ENCODE data around the gene FSD2.
A peak's percentile ranks its signal among the peaks of the same experiment; 100 is the strongest.

The FSD2 gene

DNA sequence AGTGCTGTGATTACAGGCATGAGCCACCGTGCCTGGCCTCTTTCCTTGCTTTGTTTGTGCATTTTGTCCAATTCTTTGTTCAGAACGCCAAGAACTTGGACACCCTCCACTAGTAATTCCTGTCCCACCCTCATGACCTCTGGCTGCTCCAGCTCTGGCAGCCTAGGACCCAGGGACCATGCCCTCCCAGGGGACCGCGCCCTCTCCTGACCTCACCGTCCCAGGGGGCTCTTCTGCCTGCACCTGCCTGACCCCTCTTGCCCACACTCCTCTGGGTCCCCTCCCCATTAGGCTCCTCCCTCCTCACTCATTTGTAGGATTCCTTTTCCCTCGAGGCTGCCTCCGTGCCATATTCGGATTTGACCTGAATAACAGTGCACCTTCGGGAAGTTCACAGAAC lies 41.1 kb downstream of the FSD2 start:
- H3K36me3 ChIP-seq (ENCODE audit: control insufficient read depth in 2 of 2, insufficient read depth in 2 of 2, low read length in 2 of 2): peaks cover 5 to 25% of the 10 kb centered on the region in 2 donors
- H3K9ac ChIP-seq (ENCODE audit: low read length in 2 of 2): no peak overlapping the region
- no peak overlapping the region for H3K27ac ChIP-seq (ENCODE audit: low read length)
- no peak overlapping the region for H3K4me3 ChIP-seq (ENCODE audit: low read length in 2 of 2)
- H3K27me3 ChIP-seq (ENCODE audit: control insufficient read depth in 1 of 2, insufficient read depth in 2 of 2, low read length in 2 of 2): no peaks in the 10 kb centered on the region
- H3K4me1 ChIP-seq (ENCODE audit: control insufficient read depth, insufficient read depth, low read length): no peaks in the 10 kb centered on the region
- H3K9me3 ChIP-seq (ENCODE audit: control insufficient read depth in 2 of 2, low read length in 2 of 2): no peaks in the 10 kb centered on the region

DNA sequence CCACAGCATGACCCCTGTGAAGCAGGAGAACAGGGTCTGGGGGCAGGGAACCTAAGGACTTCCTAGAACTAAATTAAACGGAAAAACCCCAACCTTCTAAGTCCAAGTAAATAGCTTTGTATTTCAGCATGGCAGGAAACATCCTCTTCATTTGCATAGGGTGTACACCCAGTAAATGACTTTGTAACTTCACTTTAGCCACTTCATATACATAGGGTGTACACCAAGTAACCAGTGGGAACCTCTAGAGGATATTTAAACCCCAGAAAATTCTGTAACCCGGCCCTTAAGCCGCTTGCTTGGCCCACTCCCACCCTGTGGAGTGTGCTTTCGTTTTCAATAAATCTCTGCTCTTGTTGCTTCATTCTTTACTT lies 41.8 kb downstream of the FSD2 start:
- no peaks in the 10 kb centered on the region for H3K27me3 ChIP-seq (ENCODE audit: control insufficient read depth in 1 of 2, insufficient read depth in 2 of 2, low read length in 2 of 2)
- no peak overlapping the region for H3K9ac ChIP-seq (ENCODE audit: low read length in 2 of 2)
- H3K4me3 ChIP-seq (ENCODE audit: low read length in 2 of 2): no peak overlapping the region
- H3K36me3 ChIP-seq (ENCODE audit: control insufficient read depth in 2 of 2, insufficient read depth in 2 of 2, low read length in 2 of 2): peaks cover 5 to 26% of the 10 kb centered on the region in 2 donors
- H3K9me3 ChIP-seq (ENCODE audit: control insufficient read depth in 2 of 2, low read length in 2 of 2): no peaks in the 10 kb centered on the region
- H3K27ac ChIP-seq (ENCODE audit: low read length): no peak overlapping the region
- no peaks in the 10 kb centered on the region for H3K4me1 ChIP-seq (ENCODE audit: control insufficient read depth, insufficient read depth, low read length)

DNA sequence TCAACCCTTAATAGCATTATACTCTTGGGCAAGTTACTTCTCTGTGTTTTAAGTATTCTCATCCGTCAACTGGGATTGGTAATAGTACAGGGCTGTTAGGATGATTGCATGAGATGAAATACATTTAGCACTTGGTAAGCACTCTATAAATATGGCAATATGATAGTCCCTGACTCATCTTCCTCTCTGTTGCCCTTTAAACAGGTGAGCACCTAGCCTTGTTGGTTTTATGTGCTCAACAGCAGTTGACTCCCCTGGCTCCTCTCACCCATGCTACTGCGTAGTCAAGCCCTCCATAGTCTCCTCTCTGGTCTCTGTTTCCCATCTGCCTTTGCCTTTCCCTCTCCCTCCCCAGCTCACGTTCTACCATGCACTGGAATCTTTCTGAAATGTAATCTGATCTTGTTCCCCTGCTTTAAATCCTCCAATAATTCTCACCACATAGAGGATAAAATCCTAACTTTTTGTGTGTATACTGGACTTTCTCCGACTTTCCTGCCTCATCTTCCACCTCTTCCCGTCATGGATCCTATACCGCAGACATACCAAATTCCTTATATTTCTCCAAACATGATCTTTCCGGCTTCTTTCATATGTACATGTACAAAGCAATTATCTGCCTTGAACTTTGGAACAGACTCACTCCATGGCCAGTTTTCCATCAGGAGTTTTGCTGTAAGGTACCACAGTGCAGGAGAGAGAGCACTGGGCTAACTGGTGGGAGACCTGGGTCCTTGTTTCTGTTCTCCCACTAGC lies 42.3 kb downstream of the FSD2 start:
- no peak overlapping the region for H3K4me3 ChIP-seq (ENCODE audit: low read length in 2 of 2)
- no peaks in the 10 kb centered on the region for H3K4me1 ChIP-seq (ENCODE audit: control insufficient read depth, insufficient read depth, low read length)
- H3K27ac ChIP-seq (ENCODE audit: low read length): no peak overlapping the region
- H3K27me3 ChIP-seq (ENCODE audit: control insufficient read depth in 1 of 2, insufficient read depth in 2 of 2, low read length in 2 of 2): no peaks in the 10 kb centered on the region
- H3K9ac ChIP-seq (ENCODE audit: low read length in 2 of 2): no peak overlapping the region
- H3K9me3 ChIP-seq (ENCODE audit: control insufficient read depth in 2 of 2, low read length in 2 of 2): no peaks in the 10 kb centered on the region
- H3K36me3 ChIP-seq (ENCODE audit: control insufficient read depth in 2 of 2, insufficient read depth in 2 of 2, low read length in 2 of 2): peaks cover 7 to 32% of the 10 kb centered on the region in 2 donors

DNA sequence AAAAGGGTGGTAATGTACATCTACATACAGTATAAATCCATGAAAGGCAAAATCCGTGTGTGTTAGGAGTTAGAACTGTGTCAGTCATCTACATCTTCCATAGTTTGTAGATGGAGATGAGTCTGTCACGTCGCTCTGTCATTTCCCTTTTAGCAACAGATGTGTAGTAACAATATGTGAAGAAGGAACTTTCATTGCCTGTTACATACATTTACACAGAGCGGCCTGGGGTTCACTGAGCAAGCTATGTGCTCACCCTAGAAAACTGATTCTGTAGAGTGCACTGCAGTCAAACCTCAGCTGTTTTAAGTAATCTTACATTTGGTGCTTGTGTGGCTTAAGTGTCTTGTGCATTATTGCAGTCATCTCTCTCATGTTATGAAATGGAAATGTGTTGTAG lies 54.6 kb downstream of the FSD2 start:
- Histone ChIP-seq H3K4me3 (ENCODE audit: low read length in 2 of 2) (peak overlapping the region; percentile 99 to 100), H3K27ac (ENCODE audit: low read length) (no peak overlapping the region), H3K4me1 (ENCODE audit: control insufficient read depth, insufficient read depth, low read length) (peaks cover 20% of the 10 kb centered on the region), H3K9me3 (ENCODE audit: control insufficient read depth in 2 of 2, low read length in 2 of 2) (no peaks in the 10 kb centered on the region), H3K27me3 (ENCODE audit: control insufficient read depth in 1 of 2, insufficient read depth in 2 of 2, low read length in 2 of 2) (no peaks in the 10 kb centered on the region), H3K36me3 (ENCODE audit: control insufficient read depth in 2 of 2, insufficient read depth in 2 of 2, low read length in 2 of 2) (peaks cover 14 to 18% of the 10 kb centered on the region in 2 donors), H3K9ac (ENCODE audit: low read length in 2 of 2) (peak overlapping the region; percentile 74 to 98)

GRCh38 chr15:82750831-82751180 lies 55.1 kb downstream of the FSD2 start:
- Histone ChIP-seq H3K36me3 (ENCODE audit: control insufficient read depth in 2 of 2, insufficient read depth in 2 of 2, low read length in 2 of 2) (peaks cover 10 to 13% of the 10 kb centered on the region in 2 donors), H3K4me1 (ENCODE audit: control insufficient read depth, insufficient read depth, low read length) (peaks cover 20% of the 10 kb centered on the region), H3K9ac (ENCODE audit: low read length in 2 of 2) (peak overlapping the region; percentile 74 to 98), H3K4me3 (ENCODE audit: low read length in 2 of 2) (peak overlapping the region; percentile 99 to 100), H3K9me3 (ENCODE audit: control insufficient read depth in 2 of 2, low read length in 2 of 2) (no peaks in the 10 kb centered on the region), H3K27me3 (ENCODE audit: control insufficient read depth in 1 of 2, insufficient read depth in 2 of 2, low read length in 2 of 2) (no peaks in the 10 kb centered on the region), H3K27ac (ENCODE audit: low read length) (peak overlapping the region; percentile 94)

DNA sequence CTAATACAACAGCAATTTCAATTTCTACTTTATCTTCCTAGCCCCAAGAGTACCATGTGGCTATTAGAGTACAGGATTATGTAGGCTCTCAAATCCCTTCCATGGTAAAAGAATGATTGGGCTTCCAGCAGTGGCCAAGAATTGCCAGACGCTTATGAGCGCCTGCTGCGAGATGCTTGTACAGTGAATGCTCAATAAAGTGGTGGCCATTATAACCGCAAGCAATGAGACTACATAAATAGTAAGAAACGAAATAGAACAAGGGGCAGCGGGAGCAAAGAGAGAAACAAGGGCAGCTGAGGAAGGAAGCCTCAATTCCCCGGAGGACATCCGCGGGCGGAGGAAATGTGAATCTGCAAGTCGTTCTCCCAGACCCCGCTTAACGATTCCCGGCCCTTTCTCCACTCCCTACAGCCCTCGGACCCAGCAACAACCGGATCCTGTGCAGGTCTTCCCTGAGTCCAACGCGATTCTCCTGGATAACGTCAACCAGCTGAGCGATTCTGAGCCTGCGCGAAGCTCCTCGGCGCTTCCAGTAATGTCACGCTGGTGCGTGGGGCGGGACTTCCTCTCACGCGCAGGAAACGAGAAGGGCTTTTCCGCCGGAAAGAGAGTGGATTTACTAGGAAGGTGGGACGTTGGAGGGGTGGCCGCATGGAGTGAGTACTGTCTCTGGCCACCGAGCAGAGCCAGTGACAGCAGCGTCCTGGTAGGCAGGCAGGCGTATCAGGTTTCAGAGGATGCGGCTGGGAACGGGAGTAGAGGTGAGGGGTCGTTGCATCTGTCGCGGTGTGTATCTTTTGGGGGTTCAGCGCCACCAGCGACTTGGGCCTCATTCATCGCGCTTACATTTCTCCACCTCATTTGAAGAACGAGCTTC lies 55.7 kb downstream of the FSD2 start:
- Histone ChIP-seq H3K4me3 (ENCODE audit: low read length in 2 of 2) (peak overlapping the region; percentile 99 to 100), H3K9me3 (ENCODE audit: control insufficient read depth in 2 of 2, low read length in 2 of 2) (no peaks in the 10 kb centered on the region), H3K4me1 (ENCODE audit: control insufficient read depth, insufficient read depth, low read length) (peaks cover 20% of the 10 kb centered on the region), H3K27ac (ENCODE audit: low read length) (peak overlapping the region; percentile 94), H3K36me3 (ENCODE audit: control insufficient read depth in 2 of 2, insufficient read depth in 2 of 2, low read length in 2 of 2) (peaks cover 8% of the 10 kb centered on the region in 2 donors), H3K27me3 (ENCODE audit: control insufficient read depth in 1 of 2, insufficient read depth in 2 of 2, low read length in 2 of 2) (no peaks in the 10 kb centered on the region), H3K9ac (ENCODE audit: low read length in 2 of 2) (peak overlapping the region; percentile 74 to 98)

GRCh38 chr15:82748315-82748714 lies 57.6 kb downstream of the FSD2 start:
- Histone ChIP-seq H3K27ac (ENCODE audit: low read length) (no peak overlapping the region), H3K4me3 (ENCODE audit: low read length in 2 of 2) (no peak overlapping the region), H3K4me1 (ENCODE audit: control insufficient read depth, insufficient read depth, low read length) (peaks cover 20% of the 10 kb centered on the region), H3K9ac (ENCODE audit: low read length in 2 of 2) (no peak overlapping the region), H3K27me3 (ENCODE audit: control insufficient read depth in 1 of 2, insufficient read depth in 2 of 2, low read length in 2 of 2) (no peaks in the 10 kb centered on the region), H3K36me3 (ENCODE audit: control insufficient read depth in 2 of 2, insufficient read depth in 2 of 2, low read length in 2 of 2) (peaks cover 0 to 2% of the 10 kb centered on the region in 2 donors), H3K9me3 (ENCODE audit: control insufficient read depth in 2 of 2, low read length in 2 of 2) (no peaks in the 10 kb centered on the region)

DNA sequence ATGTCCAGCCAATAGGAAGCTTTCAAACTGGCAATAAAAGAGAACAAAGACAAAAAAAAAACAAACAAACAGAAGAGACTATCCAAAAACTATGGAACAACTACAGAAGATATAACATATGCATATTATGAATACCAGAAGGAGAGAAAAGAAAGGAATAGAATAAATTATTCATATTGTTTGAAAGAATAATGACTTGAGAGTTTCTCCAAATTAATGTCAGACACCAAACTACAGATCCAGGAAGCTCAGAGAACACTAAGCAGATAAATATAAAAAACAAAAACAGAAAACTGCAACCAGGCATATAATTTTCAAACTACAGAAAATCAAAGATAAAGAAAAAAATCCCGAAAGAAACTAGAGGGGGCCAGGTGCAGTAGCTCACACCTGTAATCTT lies 62.1 kb downstream of the FSD2 start:
- H3K9me3 ChIP-seq (ENCODE audit: control insufficient read depth in 2 of 2, low read length in 2 of 2): no peaks in the 10 kb centered on the region
- H3K4me1 ChIP-seq (ENCODE audit: control insufficient read depth, insufficient read depth, low read length): no peaks in the 10 kb centered on the region
- no peak overlapping the region for H3K4me3 ChIP-seq (ENCODE audit: low read length in 2 of 2)
- H3K9ac ChIP-seq (ENCODE audit: low read length in 2 of 2): no peak overlapping the region
- no peaks in the 10 kb centered on the region for H3K27me3 ChIP-seq (ENCODE audit: control insufficient read depth in 1 of 2, insufficient read depth in 2 of 2, low read length in 2 of 2)
- H3K27ac ChIP-seq (ENCODE audit: low read length): no peak overlapping the region
- no peaks in the 10 kb centered on the region for H3K36me3 ChIP-seq (ENCODE audit: control insufficient read depth in 2 of 2, insufficient read depth in 2 of 2, low read length in 2 of 2)

GRCh38 chr15:82742134-82742533 lies 63.7 kb downstream of the FSD2 start:
- Histone ChIP-seq H3K27ac (ENCODE audit: low read length) (no peak overlapping the region), H3K4me1 (ENCODE audit: control insufficient read depth, insufficient read depth, low read length) (no peaks in the 10 kb centered on the region), H3K36me3 (ENCODE audit: control insufficient read depth in 2 of 2, insufficient read depth in 2 of 2, low read length in 2 of 2) (no peaks in the 10 kb centered on the region), H3K9me3 (ENCODE audit: control insufficient read depth in 2 of 2, low read length in 2 of 2) (no peaks in the 10 kb centered on the region), H3K9ac (ENCODE audit: low read length in 2 of 2) (no peak overlapping the region), H3K4me3 (ENCODE audit: low read length in 2 of 2) (no peak overlapping the region), H3K27me3 (ENCODE audit: control insufficient read depth in 1 of 2, insufficient read depth in 2 of 2, low read length in 2 of 2) (no peaks in the 10 kb centered on the region)

GRCh38 chr15:82739086-82739485 lies 66.8 kb downstream of the FSD2 start:
- H3K9ac ChIP-seq (ENCODE audit: low read length in 2 of 2): no peak overlapping the region
- H3K36me3 ChIP-seq (ENCODE audit: control insufficient read depth in 2 of 2, insufficient read depth in 2 of 2, low read length in 2 of 2): no peaks in the 10 kb centered on the region
- no peak overlapping the region for H3K27ac ChIP-seq (ENCODE audit: low read length)
- no peaks in the 10 kb centered on the region for H3K27me3 ChIP-seq (ENCODE audit: control insufficient read depth in 1 of 2, insufficient read depth in 2 of 2, low read length in 2 of 2)
- H3K4me1 ChIP-seq (ENCODE audit: control insufficient read depth, insufficient read depth, low read length): no peaks in the 10 kb centered on the region
- H3K4me3 ChIP-seq (ENCODE audit: low read length in 2 of 2): no peak overlapping the region
- H3K9me3 ChIP-seq (ENCODE audit: control insufficient read depth in 2 of 2, low read length in 2 of 2): no peaks in the 10 kb centered on the region

DNA sequence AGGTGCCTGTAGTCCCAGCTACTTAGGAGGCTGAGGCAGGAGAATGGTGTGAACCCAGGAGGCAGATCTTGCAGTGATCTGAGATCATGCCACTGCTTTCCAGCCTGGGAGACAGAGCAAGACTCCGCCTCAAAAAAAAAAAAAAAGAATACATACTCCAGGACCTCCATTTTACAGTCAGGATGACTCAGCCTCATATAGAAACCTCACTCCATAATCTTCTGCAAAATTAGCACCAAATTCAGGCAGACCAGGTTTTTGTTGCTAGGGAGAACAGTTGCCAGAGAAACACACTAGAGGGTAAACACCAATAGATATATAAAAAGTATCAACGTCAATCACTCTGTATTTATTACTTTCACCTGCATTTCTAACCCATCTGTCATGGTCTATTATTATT lies 67.9 kb downstream of the FSD2 start:
- Histone ChIP-seq H3K27ac (ENCODE audit: low read length) (no peak overlapping the region), H3K9ac (ENCODE audit: low read length in 2 of 2) (no peak overlapping the region), H3K27me3 (ENCODE audit: control insufficient read depth in 1 of 2, insufficient read depth in 2 of 2, low read length in 2 of 2) (no peaks in the 10 kb centered on the region), H3K36me3 (ENCODE audit: control insufficient read depth in 2 of 2, insufficient read depth in 2 of 2, low read length in 2 of 2) (no peaks in the 10 kb centered on the region), H3K9me3 (ENCODE audit: control insufficient read depth in 2 of 2, low read length in 2 of 2) (no peaks in the 10 kb centered on the region), H3K4me1 (ENCODE audit: control insufficient read depth, insufficient read depth, low read length) (no peaks in the 10 kb centered on the region), H3K4me3 (ENCODE audit: low read length in 2 of 2) (no peak overlapping the region)
